Epithelial cell of esophagus (primary cell): Measurements from ENCODE around the gene SLC10A2.

Source experiments
- DNase-seq: peaks from one replicate; pipeline ENCODE4 v3.0.0; 2010; ENCODE audit warnings: low read depth
- H3K4me3 ChIP-seq: 2 replicates; pipeline ENCODE4 v1.5.1; 2011; ENCODE audit warnings: mild to moderate bottlenecking, low read length, control low read depth
- CTCF ChIP-seq: IDR thresholded peaks from 2 replicates; pipeline ENCODE4 v1.5.1; 2011; ENCODE audit warnings: low read depth, mild to moderate bottlenecking, low read length, control low read depth, inconsistent platforms; ENCODE audit not compliant: insufficient read depth; ENCODE audit errors: missing control alignments

The SLC10A2 gene

GRCh38 chr13:103078158-103078557 lies 11.9 kb upstream of the SLC10A2 start:
- no peak for DNase-seq
- no peak for TF ChIP-seq CTCF
- H3K4me3 ChIP-seq, result no peak overlapping the region

GRCh38 chr13:103068836-103069235 lies 2.6 kb upstream of the SLC10A2 start:
- H3K4me3 ChIP-seq, result no peak overlapping the region
- TF ChIP-seq CTCF, result no peak
- DNase-seq, result no peak

GRCh38 chr13:103067751-103068555 lies 1.7 kb upstream of the SLC10A2 start:
- DNase-seq, result peak; percentile 78
- no peak overlapping the region for H3K4me3 ChIP-seq
- TF ChIP-seq CTCF, result peak; percentile 62

- H3K4me3 ChIP-seq, result no peak overlapping the region
- DNase-seq, result no peak
Measured at GRCh38 chr13:103066781-103067345, 646 bp upstream of the SLC10A2 start.

GRCh38 chr13:103063376-103063775 lies 2.8 kb downstream of the SLC10A2 start:
- DNase-seq, result no peak
- no peak for TF ChIP-seq CTCF
- H3K4me3 ChIP-seq, result no peak overlapping the region

More at GRCh38 chr13:103066781-103067345, 646 bp upstream of the SLC10A2 start:
- TF ChIP-seq CTCF, result no peak

- no peak overlapping the region for H3K4me3 ChIP-seq
- TF ChIP-seq CTCF, result no peak
- DNase-seq, result no peak
Measured at GRCh38 chr13:103062079-103062478, 4.1 kb downstream of the SLC10A2 start.
